SK-N-SH (cell line): ENCODE results near the gene PDE4B. TPM values are rescaled to one million over a fixed set of nuclear protein-coding genes. Genes with fewer than 3 reads are reported as not detected.

Experiments
- CTCF ChIA-PET: fragments of 300-600, 350-600 bp; formaldehyde crosslinking; extraction: SDS; loops from one replicate; lab custom pipeline; 2021; lab: Yijun Ruan, JAX
- POLR2A ChIA-PET: fragments of 350-600 bp; sonication (Branson Sonifier 250); formaldehyde crosslinking; extraction: SDS; loops from one replicate; lab custom pipeline; 2020; ENCODE audit warnings: antibody characterized with exemption, inconsistent platforms; lab: Yijun Ruan, JAX
- DNase-seq: peaks from one replicate; pipeline ENCODE4 v3.0.0; 2012
- H2AFZ ChIP-seq: fragments of 200-600 bp; sonication (generic); 2 replicates; pipeline ENCODE4 v1.8.1; 2016; ENCODE audit warnings: antibody characterized with exemption, mild to moderate bottlenecking, low read depth
- H3F3A ChIP-seq: fragments of 200-600 bp; sonication (generic); replicated peaks from 2 replicates; pipeline ENCODE3; 2016; ENCODE audit warnings: antibody characterized with exemption, mild to moderate bottlenecking; ENCODE audit not compliant: insufficient read depth
- H3K27ac ChIP-seq, 2 experiments: fragments of 200-500 bp in 1 of 2; fragments of 200-600 bp in 1 of 2; sonication (Bioruptor generic) in 1 of 2; sonication (generic), shearing (Covaris generic) in 1 of 2; 2 replicates each; pipeline versions ENCODE4 v1.5.1 to v1.6.1; 2014 to 2016; ENCODE audit warnings: low read depth in 2 of 2, inconsistent platforms in 1 of 2, low read length in 1 of 2, mild to moderate bottlenecking in 1 of 2, mixed read lengths in 1 of 2
- H3K27me3 ChIP-seq: fragments of 200-600 bp; sonication (generic), shearing (Covaris generic); 2 replicates; pipeline ENCODE4 v1.6.1; 2016; ENCODE audit warnings: mixed run types; ENCODE audit not compliant: insufficient read depth
- H3K36me3 ChIP-seq, 2 experiments: fragments of 200-500 bp in 1 of 2; fragments of 200-600 bp in 1 of 2; sonication (Bioruptor generic) in 1 of 2; sonication (generic) in 1 of 2; replicated peaks in 1 of 2; 2 replicates each; pipeline versions ENCODE3 to v1.5.1; 2014 to 2016; ENCODE audit warnings: low read length in 1 of 2, mild to moderate bottlenecking in 1 of 2; ENCODE audit not compliant: insufficient read depth in 2 of 2, control insufficient read depth in 1 of 2
- H3K4me1 ChIP-seq, 2 experiments: fragments of 200-500 bp in 1 of 2; fragments of 200-600 bp in 1 of 2; sonication (Bioruptor generic) in 1 of 2; sonication (generic), shearing (Covaris generic) in 1 of 2; 2 replicates each; pipeline versions ENCODE4 v1.5.1 to v1.6.1; 2014 to 2016; ENCODE audit warnings: low read depth in 1 of 2, low read length in 1 of 2, mixed run types in 1 of 2; ENCODE audit not compliant: insufficient read depth in 2 of 2, control insufficient read depth in 1 of 2
- H3K4me2 ChIP-seq: fragments of 200-600 bp; sonication (generic), shearing (Covaris generic); 2 replicates; pipeline ENCODE4 v1.6.1; 2017; ENCODE audit warnings: mixed run types
- H3K4me3 ChIP-seq, 2 experiments: fragments of 200-500 bp in 1 of 2; fragments of 200-600 bp in 1 of 2; sonication (Bioruptor generic) in 1 of 2; sonication (generic), shearing (Covaris generic) in 1 of 2; 2 replicates each; pipeline versions ENCODE4 v1.5.1 to v1.8.1; 2014 to 2016; ENCODE audit warnings: low read depth in 2 of 2, inconsistent platforms in 1 of 2, low read length in 1 of 2, mild to moderate bottlenecking in 1 of 2, mixed read lengths in 1 of 2, moderate library complexity in 1 of 2
- H3K79me2 ChIP-seq: fragments of 200-600 bp; sonication (generic); 2 replicates; pipeline ENCODE4 v1.8.1; 2017; ENCODE audit warnings: mild to moderate bottlenecking; ENCODE audit not compliant: insufficient read depth
- H3K9ac ChIP-seq: fragments of 200-600 bp; sonication (generic); 2 replicates; pipeline ENCODE4 v1.6.1; 2017; ENCODE audit warnings: mixed run types
- H3K9me2 ChIP-seq: fragments of 200-600 bp; sonication (generic); 2 replicates; pipeline ENCODE4 v1.6.1; 2017; ENCODE audit warnings: mixed run types
- H3K9me3 ChIP-seq: fragments of 200-600 bp; sonication (generic); 2 replicates; pipeline ENCODE4 v1.6.1; 2017; ENCODE audit warnings: mixed run types, mild to moderate bottlenecking, moderate library complexity
- H4K20me1 ChIP-seq: fragments of 200-600 bp; sonication (generic); 2 replicates; pipeline ENCODE4 v1.6.1; 2017; ENCODE audit warnings: mild to moderate bottlenecking, mixed run types; ENCODE audit not compliant: insufficient read depth
- ELF1 ChIP-seq: IDR thresholded peaks from 2 replicates; pipeline ENCODE4 v1.4.0; 2012
- EP300 ChIP-seq, 2 experiments: IDR thresholded peaks; 2 replicates each; pipeline versions ENCODE4 v1.4.0 to v1.6.1; 2012; ENCODE audit warnings: borderline replicate concordance in 1 of 2, low read depth in 1 of 2, low read length in 1 of 2
- FOXJ3 ChIP-seq: sonication (generic); formaldehyde crosslinking; IDR thresholded peaks from 2 replicates; pipeline ENCODE4 v1.5.1; 2020; ENCODE audit warnings: mild to moderate bottlenecking, missing genetic modification reagents
- GABPA ChIP-seq: IDR thresholded peaks from 2 replicates; pipeline ENCODE4 v1.4.0; 2012; ENCODE audit warnings: low read depth, mild to moderate bottlenecking
- GATA2 ChIP-seq: sonication (generic); formaldehyde crosslinking; IDR thresholded peaks from 2 replicates; pipeline ENCODE4 v1.5.0; 2020; ENCODE audit warnings: mild to moderate bottlenecking, missing genetic modification reagents
- NRF1 ChIP-seq: IDR thresholded peaks from 2 replicates; pipeline ENCODE4 v1.6.1; 2012; ENCODE audit warnings: low read depth, mild to moderate bottlenecking, low read length
- POLR2AphosphoS5 ChIP-seq: IDR thresholded peaks from 2 replicates; pipeline ENCODE4 v1.6.1; 2012; ENCODE audit warnings: low read depth, low read length
- RAD21 ChIP-seq: IDR thresholded peaks from 2 replicates; pipeline ENCODE4 v1.6.1; 2012; ENCODE audit warnings: mild to moderate bottlenecking, low read length
- RCOR1 ChIP-seq: fragments of 150-350 bp; IDR thresholded peaks from 2 replicates; pipeline ENCODE4 v1.6.1; 2017; ENCODE audit warnings: antibody characterized with exemption, low read length
- RFX5 ChIP-seq: IDR thresholded peaks from 2 replicates; pipeline ENCODE4 v1.6.1; 2012; ENCODE audit warnings: mild to moderate bottlenecking, improper control_type of control experiment, low read length
- SMC3 ChIP-seq: IDR thresholded peaks from 2 replicates; pipeline ENCODE4 v1.6.1; 2012; ENCODE audit warnings: low read depth, low read length, improper control_type of control experiment
- TCF12 ChIP-seq: IDR thresholded peaks from 2 replicates; pipeline ENCODE4 v1.4.0; 2012
- YY1 ChIP-seq: IDR thresholded peaks from 2 replicates; pipeline ENCODE4 v1.4.0; 2012; ENCODE audit warnings: low read depth, mild to moderate bottlenecking
- WGBS: methylation state at CpG from one replicate; pipeline ENCODE4 v1.1.6; 2017; ENCODE audit warnings: low lambda C conversion rate; 5-methylcytosine and 5-hydroxymethylcytosine counted together
- polyA plus RNA-seq, 3 experiments: library from polyadenylated mRNA; depleted of rRNA; stranded (reverse); fragments of >200 nt; gene quantifications; 2 replicates each; pipeline ENCODE4 v1.2.3, GENCODE V29; 2012
- TF ChIP-seq, protein P1 (sequence below): fragments of 200-600 bp; sonication (generic); IDR thresholded peaks from 2 replicates; pipeline ENCODE4 v1.6.1; 2017; ENCODE audit warnings: antibody characterized with exemption, mild to moderate bottlenecking, moderate library complexity

The PDE4B gene
- polyA plus RNA-seq, 1 of the 3 experiments (the other 2 are of a cell fraction) = 1.9 TPM

- WGBS = 59% methylated on average over 1 of the region's 1 CpG
- Histone ChIP-seq H3K27ac (no peak overlapping the region), H3K9me3 (no peaks in the 10 kb centered on the region), H3K4me2 (no peak overlapping the region), H3K27me3 (no peaks in the 10 kb centered on the region), H3K9me2 (no peaks in the 10 kb centered on the region), H3F3A (no peaks in the 10 kb centered on the region), H3K36me3 (no peaks in the 10 kb centered on the region), H3K4me3 (no peak overlapping the region), H2AFZ (no peak overlapping the region), H3K9ac (no peak overlapping the region), H3K4me1 (peaks cover 0 to 12% of the 10 kb centered on the region in 2 experiments; a peak in 2 of 4 replicates), H4K20me1 (no peaks in the 10 kb centered on the region), H3K79me2 (no peaks in the 10 kb centered on the region)
- DNase-seq = no peak
- POLR2A ChIA-PET = no interaction called here
- TF ChIP-seq RFX5 (no peak), SMC3 (no peak), GATA2 (CRISPR knock-in tag) (no peak)
- CTCF ChIA-PET = no interaction called here
Observed at GRCh38 chr1:66156144-66156543, 363.4 kb downstream of the PDE4B start.

- no peaks in the 10 kb centered on the region for H4K20me1 ChIP-seq
- POLR2A ChIA-PET = no interaction called here
- H3F3A ChIP-seq = no peaks in the 10 kb centered on the region
- no peaks in the 10 kb centered on the region for H3K36me3 ChIP-seq
- no peaks in the 10 kb centered on the region for H3K9me3 ChIP-seq
- peak overlapping the region in 1 of 2 experiments; percentile 66; a peak in 2 of 4 replicates for H3K27ac ChIP-seq
- no peak overlapping the region for H3K9ac ChIP-seq
- peaks cover 0 to 7% of the 10 kb centered on the region in 2 experiments; a peak in 2 of 4 replicates for H3K4me1 ChIP-seq
- DNase-seq = no peak
- WGBS = 82% methylated on average over 1 of the region's 1 CpG
- no peaks in the 10 kb centered on the region for H3K27me3 ChIP-seq
- no peak overlapping the region for H2AFZ ChIP-seq
- no peaks in the 10 kb centered on the region for H3K9me2 ChIP-seq
- H3K4me3 ChIP-seq = no peak overlapping the region
- no peaks in the 10 kb centered on the region for H3K79me2 ChIP-seq
- H3K4me2 ChIP-seq = no peak overlapping the region
- no peak for TF ChIP-seq FOXJ3 (CRISPR knock-in tag)
- TF ChIP-seq YY1 = no peak
- TF ChIP-seq GABPA = no peak
- no peak for TF ChIP-seq POLR2AphosphoS5
- CTCF ChIA-PET = no interaction called here
Observed at GRCh38 chr1:66159800-66160199, 367.1 kb downstream of the PDE4B start.

GRCh38 chr1:66160719-66161118 is 368.0 kb downstream of the PDE4B start:
- TF ChIP-seq EP300 (IDR thresholded peaks at IDR 0.05; ENCODE audit: borderline replicate concordance in 1 of 2, low read depth in 1 of 2, low read length in 1 of 2) (peak in 1 of 2 experiments; percentile 72; a peak in 2 of 4 replicates), RCOR1 (peak; percentile 49; the same call in 1 of the 2 replicates), YY1 (no peak), ELF1 (no peak), NRF1 (no peak), GATA2 (CRISPR knock-in tag) (peak; percentile 29), SMC3 (no peak), TCF12 (peak; percentile 19; the same call in 1 of the 2 replicates), RAD21 (no peak)
- TF ChIP-seq, protein P1, sequence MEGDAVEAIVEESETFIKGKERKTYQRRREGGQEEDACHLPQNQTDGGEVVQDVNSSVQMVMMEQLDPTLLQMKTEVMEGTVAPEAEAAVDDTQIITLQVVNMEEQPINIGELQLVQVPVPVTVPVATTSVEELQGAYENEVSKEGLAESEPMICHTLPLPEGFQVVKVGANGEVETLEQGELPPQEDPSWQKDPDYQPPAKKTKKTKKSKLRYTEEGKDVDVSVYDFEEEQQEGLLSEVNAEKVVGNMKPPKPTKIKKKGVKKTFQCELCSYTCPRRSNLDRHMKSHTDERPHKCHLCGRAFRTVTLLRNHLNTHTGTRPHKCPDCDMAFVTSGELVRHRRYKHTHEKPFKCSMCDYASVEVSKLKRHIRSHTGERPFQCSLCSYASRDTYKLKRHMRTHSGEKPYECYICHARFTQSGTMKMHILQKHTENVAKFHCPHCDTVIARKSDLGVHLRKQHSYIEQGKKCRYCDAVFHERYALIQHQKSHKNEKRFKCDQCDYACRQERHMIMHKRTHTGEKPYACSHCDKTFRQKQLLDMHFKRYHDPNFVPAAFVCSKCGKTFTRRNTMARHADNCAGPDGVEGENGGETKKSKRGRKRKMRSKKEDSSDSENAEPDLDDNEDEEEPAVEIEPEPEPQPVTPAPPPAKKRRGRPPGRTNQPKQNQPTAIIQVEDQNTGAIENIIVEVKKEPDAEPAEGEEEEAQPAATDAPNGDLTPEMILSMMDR = no peak
- TF ChIP-seq, all 33 proteins: peak for 4
- H3K4me1 ChIP-seq = peaks cover 0 to 7% of the 10 kb centered on the region in 2 experiments; a peak in 2 of 4 replicates

More at GRCh38 chr1:66160719-66161118, 368.0 kb downstream of the PDE4B start:
- H4K20me1 ChIP-seq = no peaks in the 10 kb centered on the region
- peak; percentile 28 for DNase-seq
- no peak overlapping the region for H3K4me2 ChIP-seq
- H3K9ac ChIP-seq = no peak overlapping the region
- no peaks in the 10 kb centered on the region for H3K27me3 ChIP-seq
- H3K36me3 ChIP-seq = no peaks in the 10 kb centered on the region
- ChIA-PET CTCF (no interaction called here), POLR2A (no interaction called here)
- no peaks in the 10 kb centered on the region for H3F3A ChIP-seq
- H3K27ac ChIP-seq = peak overlapping the region in 1 of 2 experiments; percentile 66; a peak in 2 of 4 replicates
- 79% methylated on average over 1 of the region's 1 CpG for WGBS
- no peaks in the 10 kb centered on the region for H3K9me3 ChIP-seq
- no peak overlapping the region for H3K4me3 ChIP-seq
- H3K9me2 ChIP-seq = no peaks in the 10 kb centered on the region
- H3K79me2 ChIP-seq = no peaks in the 10 kb centered on the region
- H2AFZ ChIP-seq = no peak overlapping the region
